Measurements from ENCODE around the gene STUM.
"Not testable (repeated sequence)": the region's sequence is repeated elsewhere in the genome, so short reads cannot be mapped to it uniquely, and the experiment has no call there.

The STUM gene

GRCh38 chr1:226584164-226584563 is 35.6 kb downstream of the STUM start:
- DNase-seq, result no peak

- no peak for DNase-seq
These were observed 37.6 kb downstream of the STUM start for GRCh38 chr1:226586116-226586515.

GRCh38 chr1:226586650-226587422 is 38.3 kb downstream of the STUM start:
- no peak for DNase-seq

GRCh38 chr1:226588484-226588883 is 39.9 kb downstream of the STUM start:
- DNase-seq, result no peak

- no peak for DNase-seq
These were observed 40.6 kb downstream of the STUM start for GRCh38 chr1:226589008-226589733.

- no peak for DNase-seq
These were observed 42.0 kb downstream of the STUM start for GRCh38 chr1:226590614-226591013.

- no peak for DNase-seq
These were observed 45.0 kb downstream of the STUM start for GRCh38 chr1:226593541-226593940.

GRCh38 chr1:226596531-226597165 is 48.1 kb downstream of the STUM start:
- no peak for DNase-seq

GRCh38 chr1:226597616-226598454 is 49.3 kb downstream of the STUM start:
- no peak for DNase-seq

- no peak for DNase-seq
These were observed 49.9 kb downstream of the STUM start for GRCh38 chr1:226598455-226598849.

- not testable (repeated sequence) for DNase-seq
These were observed 50.4 kb downstream of the STUM start for GRCh38 chr1:226598955-226599354.

GRCh38 chr1:226599636-226600238 is 51.2 kb downstream of the STUM start:
- DNase-seq, result no peak

- no peak for DNase-seq
These were observed 51.7 kb downstream of the STUM start for GRCh38 chr1:226600254-226600653.

GRCh38 chr1:226601456-226601855 is 52.9 kb downstream of the STUM start:
- no peak for DNase-seq

- no peak for DNase-seq
These were observed 53.8 kb downstream of the STUM start for GRCh38 chr1:226602186-226603021.

- no peak for DNase-seq
These were observed 54.7 kb downstream of the STUM start for GRCh38 chr1:226603022-226603857.

GRCh38 chr1:226603858-226604559 is 55.4 kb downstream of the STUM start:
- no peak for DNase-seq

GRCh38 chr1:226604560-226605317 is 56.2 kb downstream of the STUM start:
- no peak for DNase-seq

GRCh38 chr1:226605318-226605950 is 56.9 kb downstream of the STUM start:
- DNase-seq, result no peak

Measured in activated CD4-positive, CD25-positive, alpha-beta regulatory T cell treated with anti-CD3 and anti-CD28 coated beads, Interleukin-2, amount 50 U/mL, for 72 hours (primary cell).